GM18526 (cell line): ENCODE results near the gene KDM7A.

Experiments
- POLR2A ChIP-seq: IDR thresholded peaks from 3 replicates; pipeline ENCODE4 v1.6.1; 2011; ENCODE audit not compliant: insufficient read length; ENCODE audit errors: extremely low read depth

KDM7A gene

DNA sequence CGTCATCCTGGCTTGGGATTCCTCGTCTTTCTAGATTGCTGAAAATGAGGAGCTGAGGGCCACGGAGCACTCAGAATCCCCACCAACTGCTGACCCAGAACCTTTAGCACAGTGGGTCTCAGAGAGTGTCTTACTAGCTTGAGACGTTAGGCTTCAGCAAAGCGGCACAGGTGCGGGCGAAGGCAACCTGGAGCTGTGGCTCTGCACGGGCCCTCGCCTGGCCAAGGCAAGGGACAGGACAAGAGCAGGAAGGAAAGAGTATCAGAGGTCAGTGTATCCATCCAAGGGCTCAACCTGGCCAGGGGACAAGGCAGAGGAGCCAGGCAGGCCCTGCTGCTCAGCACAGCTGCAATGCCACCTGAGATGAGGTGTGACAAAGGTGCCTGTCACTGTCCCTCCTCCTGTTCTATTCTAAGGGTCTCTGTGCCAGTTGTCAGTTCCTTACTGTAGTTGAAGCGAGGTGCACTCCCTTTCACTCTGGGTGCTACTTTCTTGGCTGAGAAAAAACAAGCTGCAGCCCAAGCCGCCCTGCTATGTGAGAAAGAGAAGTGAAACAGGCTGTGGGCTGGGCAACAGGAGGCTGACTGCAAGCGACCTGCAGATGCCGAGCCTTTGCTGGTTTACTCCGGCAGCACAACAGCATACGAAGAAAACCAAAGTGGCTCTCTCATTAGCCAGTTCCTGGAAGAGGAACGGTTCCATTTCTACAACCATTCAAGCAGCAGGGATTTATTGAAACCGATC lies 33.3 kb upstream of the KDM7A start:
- TF ChIP-seq POLR2A, result no peak

DNA sequence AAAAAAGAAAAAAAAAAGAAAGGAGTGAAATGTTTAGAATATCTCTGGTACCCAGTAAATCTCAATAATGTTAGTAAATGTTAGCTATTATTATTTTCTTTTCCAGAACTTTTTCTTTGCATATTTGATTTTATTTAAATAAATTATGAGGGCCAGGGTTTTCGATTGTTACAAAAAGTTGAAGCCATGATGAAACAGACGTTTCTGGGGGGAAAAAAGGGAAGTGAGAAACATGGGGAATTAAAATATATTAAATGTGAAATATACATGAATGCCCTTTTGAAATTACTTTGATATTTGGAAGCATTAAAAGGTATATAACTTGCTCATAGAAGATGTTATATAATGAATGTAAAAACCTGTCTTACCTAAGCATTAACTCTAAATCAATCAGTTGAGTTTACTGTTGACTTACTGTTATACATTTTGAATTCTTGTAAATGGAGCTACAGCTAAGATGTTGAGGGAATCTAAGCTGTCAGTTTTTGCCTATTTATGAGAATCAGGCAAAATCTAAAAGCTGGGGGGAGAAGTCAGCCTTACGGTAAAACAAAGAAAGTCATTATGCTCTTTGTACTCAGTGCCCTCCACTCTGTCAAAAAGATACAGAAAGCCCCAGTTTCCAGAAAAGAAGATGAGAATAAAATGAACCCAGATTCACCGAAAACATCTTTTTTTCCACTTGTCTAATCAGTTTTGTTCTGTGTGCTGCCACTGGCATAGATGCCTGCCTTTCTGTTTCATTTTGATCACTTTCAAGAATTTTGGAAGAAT lies 30.0 kb upstream of the KDM7A start:
- no peak for TF ChIP-seq POLR2A

GRCh38 chr7:140205600-140205999 lies 28.8 kb upstream of the KDM7A start:
- TF ChIP-seq POLR2A, result no peak

DNA sequence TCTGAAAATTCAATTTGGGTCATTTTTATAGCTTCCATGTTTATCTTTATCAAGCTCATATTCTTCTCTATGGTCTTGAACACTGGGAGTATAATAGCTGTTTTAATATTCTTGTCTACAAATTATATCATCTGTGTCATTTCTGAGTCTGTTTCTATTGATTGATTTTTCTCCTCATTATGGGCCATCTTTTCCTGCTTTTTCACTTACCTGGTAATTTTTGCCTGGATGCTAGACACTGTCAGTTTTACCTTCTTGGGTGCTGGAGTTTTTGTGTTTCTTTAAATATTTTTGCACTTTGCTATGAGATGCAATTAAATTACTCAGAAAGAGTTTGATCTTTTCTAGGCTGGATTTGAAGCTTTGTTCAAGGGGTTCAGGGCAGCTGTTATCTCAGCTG lies 26.8 kb upstream of the KDM7A start:
- TF ChIP-seq POLR2A, result no peak

GRCh38 chr7:140201393-140201792 lies 24.6 kb upstream of the KDM7A start:
- TF ChIP-seq POLR2A, result no peak

GRCh38 chr7:140200061-140200989 lies 23.5 kb upstream of the KDM7A start:
- TF ChIP-seq POLR2A, result no peak

DNA sequence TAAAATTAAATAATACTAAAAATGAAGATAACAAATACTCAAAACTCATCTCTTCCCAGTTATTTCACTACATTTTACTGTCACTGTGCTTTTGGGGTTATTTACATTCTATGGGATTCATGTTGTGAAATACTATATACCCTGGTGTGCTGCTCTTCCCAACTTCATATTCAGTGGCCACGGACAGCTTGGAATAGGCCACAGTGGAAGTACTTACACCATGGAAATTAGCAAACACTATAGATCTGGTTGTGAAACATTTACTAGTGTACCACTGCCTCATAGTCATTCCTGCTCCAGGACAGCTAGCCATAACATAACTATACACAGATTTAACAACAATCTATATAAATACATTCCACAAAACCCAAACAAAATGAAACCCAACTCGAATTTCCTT lies 21.2 kb upstream of the KDM7A start:
- no peak for TF ChIP-seq POLR2A

DNA sequence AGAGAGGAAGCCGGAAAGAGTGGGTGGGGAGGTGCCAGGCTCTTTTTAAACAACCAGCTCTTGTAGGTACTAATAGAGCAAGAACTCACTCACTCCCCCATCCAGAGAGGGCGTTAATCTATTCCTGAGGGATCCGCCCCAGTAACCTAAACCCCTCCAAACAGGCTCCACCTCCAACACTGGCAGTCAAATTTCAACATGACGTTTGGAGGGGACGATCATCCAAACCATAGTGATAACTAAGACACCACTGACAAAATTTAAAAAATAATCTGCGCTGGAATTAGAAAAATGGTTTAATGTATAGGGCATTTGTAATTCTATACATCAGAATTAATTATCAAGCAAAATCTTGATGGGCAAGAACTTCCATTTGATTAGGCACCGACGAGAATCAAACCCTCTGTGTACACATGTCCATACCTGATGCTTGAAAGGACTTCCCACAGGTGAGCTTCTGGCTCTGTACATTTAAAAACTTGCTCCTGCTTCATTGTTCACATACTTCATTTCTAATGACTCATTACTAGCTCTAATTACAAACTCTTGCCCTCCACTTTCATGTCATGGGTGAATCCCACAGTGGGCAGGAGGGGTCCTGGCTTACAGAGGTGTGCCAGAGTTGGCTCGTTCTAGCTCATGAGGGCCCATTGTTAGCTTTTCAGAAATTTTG lies 20.6 kb upstream of the KDM7A start:
- no peak for TF ChIP-seq POLR2A

- TF ChIP-seq POLR2A, result no peak
These were observed 19.8 kb upstream of the KDM7A start for GRCh38 chr7:140196361-140197217.

DNA sequence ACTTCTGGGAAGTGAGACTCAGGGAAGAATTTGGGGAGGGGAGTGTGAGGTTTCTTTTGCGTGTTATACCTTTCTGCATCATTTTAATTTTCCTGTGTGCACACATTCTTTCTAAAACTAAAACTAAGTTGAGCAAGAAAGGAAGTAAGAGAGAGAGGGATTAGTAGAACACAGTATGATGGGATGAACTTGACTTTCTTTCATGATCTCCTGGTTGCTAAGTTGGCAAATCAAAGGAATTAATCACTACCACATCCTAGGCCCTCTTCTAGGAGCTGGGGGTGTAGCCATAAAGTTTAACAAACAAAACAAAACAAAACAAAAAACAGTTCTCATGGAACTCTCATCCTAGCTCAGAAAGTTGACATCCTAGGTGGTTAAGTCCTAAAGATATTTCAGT lies 19.1 kb upstream of the KDM7A start:
- no peak for TF ChIP-seq POLR2A

DNA sequence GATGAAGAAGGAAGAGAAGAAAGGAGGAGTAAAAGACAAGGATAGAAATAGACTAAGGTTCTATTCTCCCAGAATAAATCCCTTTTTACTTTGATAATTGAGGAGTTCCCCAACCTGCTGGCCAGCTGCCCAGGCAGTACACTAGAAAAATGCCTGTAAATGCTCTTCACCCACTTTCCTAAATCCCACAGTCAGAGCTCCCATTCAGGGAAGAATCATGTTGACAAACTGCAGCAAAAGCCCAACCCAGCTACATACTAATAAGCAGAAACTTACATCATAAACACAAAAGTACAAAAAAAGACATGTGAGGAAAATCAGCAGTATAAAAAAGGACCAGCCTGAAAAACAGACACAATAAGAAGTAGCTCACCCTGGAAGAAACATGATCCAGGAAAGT lies 15.8 kb upstream of the KDM7A start:
- TF ChIP-seq POLR2A, result no peak

- TF ChIP-seq POLR2A, result no peak
These were observed 15.4 kb upstream of the KDM7A start for GRCh38 chr7:140192176-140192575.

GRCh38 chr7:140190588-140190987 lies 13.8 kb upstream of the KDM7A start:
- no peak for TF ChIP-seq POLR2A

DNA sequence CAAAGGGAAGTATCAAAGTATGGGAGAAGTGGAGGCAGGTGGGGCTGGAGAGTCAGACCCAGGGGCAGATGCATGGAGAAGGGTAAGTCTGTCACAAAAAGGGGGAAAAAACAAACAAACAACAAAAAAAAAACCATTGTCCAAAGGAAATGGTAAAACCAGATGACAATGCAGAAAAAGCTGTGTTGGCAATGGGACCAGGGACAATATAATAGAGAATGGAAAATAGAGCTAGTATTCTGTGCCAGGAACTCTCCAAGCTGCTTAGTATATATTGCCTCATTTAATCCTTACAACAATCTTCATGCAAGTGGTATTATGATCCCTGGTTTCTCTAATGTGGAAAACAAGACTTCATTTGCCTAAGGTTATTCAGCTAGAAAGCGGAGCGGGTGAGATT lies 13.1 kb upstream of the KDM7A start:
- TF ChIP-seq POLR2A, result no peak
